GM19240 (cell line): ENCODE measurements around the gene RPS27A.
"Not testable (repeated sequence)": the region's sequence is repeated elsewhere in the genome, so short reads cannot be mapped to it uniquely, and the experiment has no call there.

Source experiments
- DNase-seq: peaks from one replicate; pipeline ENCODE4 v3.0.0; 2011; ENCODE audit warnings: low spot score; ENCODE audit not compliant: insufficient read length

The RPS27A gene

DNA sequence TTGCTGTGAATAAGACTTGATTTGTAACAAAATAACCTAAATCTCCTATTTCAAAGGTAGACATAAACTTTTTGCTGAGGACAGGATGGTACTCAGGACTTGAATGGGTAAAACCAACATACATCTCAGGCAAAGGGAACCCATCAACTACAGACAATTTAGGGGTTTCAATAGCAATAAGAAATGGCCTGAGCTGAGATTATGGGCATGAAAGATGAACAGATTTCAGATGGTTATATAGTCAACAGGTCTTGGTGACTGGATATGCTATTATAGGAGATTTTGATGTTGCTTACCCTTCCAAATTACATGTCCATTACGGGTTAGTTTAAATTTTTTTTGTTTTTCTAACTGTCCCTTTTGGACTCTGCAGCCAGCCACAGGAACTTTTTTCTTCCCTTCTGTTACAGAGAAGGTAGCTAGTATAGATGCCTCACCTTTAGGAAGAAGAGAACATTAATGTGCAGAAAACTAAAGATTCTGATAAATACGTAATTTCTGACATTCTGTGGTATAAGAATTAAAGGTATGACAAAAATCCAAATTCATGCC, 4.6 kb downstream of the RPS27A start:
- DNase-seq, result no peak

- DNase-seq, result no peak
Observed at GRCh38 chr2:55239656-55240222, 7.3 kb downstream of the RPS27A start.

- DNase-seq, result not testable (repeated sequence)
Observed at GRCh38 chr2:55241582-55241981, 9.1 kb downstream of the RPS27A start.

- DNase-seq, result no peak
Observed at GRCh38 chr2:55242617-55243016, 10.1 kb downstream of the RPS27A start.

GRCh38 chr2:55245411-55245810, 12.9 kb downstream of the RPS27A start:
- DNase-seq, result no peak

DNA sequence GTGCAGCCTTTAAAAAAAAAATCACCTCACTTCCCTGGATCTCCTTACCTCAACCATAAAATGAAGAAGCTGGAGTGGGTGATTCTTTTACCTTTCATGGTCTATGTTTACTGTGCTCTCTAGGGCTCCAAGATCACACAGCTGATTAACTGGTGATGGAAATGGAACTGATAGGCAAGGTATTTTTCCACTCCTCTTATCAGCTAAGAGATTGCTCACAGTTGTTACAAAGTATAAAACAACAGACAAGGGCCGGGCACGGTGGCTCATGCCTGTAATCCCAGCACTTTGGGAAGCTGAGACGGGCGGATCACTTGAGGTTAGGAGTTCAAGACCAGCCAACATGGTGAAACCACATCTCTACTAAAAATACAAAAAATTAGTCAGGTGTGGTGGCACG, 14.5 kb downstream of the RPS27A start:
- DNase-seq, result no peak

DNA sequence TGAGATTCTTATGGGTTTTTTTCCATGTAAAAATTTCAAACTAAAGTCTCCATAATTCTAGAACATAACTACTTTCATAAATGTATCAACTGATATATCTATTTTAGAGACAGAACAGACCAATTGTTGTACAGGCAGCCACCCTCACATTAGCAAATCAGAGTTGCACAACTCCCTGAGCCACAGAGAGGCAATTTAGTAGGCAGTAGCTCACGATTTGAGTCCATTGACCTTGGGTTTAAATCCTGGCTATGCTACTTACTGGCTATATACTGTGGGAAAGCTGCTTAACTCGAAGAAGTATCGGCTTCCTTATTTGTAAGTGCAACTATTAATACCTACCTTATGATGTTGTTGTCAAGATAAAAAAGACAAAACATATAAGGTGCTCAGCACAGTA, 20.3 kb downstream of the RPS27A start:
- DNase-seq, result no peak

DNA sequence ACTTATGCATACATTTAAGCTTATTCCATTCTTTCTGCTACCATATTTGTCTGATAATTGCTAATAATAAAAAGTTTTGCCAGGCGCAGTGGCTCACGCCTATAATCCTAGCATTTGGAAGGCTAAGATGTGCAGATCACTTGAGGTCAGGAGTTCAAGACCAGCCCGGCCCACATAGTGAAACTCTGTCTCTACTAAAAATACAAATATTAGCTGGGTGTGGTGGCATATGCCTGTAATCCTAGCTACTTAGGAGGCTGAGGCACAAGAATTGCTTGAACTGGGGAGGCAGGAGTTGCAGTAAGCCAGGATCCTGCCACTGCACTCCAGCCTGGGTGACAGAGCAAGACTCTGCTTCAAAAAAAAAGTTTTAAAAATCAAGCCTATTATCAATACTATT, 27.1 kb downstream of the RPS27A start:
- not testable (repeated sequence) for DNase-seq

- DNase-seq, result no peak
Observed at GRCh38 chr2:55268288-55268906, 35.9 kb downstream of the RPS27A start.

DNA sequence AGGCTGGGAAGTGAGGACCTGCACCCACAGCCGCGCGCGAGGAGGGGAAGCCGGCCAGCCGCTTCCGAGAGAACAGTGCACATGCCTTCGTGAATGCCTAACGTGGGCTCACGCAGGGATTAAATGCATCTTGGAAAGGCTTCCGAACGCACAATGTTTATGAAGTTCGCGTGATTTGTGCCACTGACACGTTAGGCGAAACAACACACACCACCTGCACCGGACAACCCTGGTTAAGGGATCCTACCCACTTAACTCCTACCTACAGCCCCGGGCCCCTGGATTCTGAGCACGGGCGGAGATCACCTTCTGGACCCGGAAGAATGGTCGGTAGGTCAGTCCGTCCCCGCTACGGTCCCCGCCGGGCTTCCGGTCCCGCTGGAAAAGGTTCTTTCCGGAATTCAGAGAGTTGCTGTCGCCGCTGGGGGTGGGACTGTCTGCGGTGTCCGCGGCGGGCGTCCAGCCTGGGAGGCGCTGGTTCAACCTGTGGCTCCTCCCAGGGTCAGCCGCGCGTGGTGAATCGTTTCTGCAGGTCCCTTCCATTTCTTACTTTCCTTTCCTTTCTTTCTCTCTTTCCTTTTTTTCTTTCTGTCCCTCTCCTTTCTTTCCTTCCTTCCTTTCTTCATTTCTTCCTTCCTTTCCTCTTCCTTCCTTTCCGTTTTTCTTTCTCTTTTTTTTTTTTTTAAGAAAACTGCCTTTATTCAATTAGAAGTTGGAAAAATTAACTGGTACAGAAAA, 36.6 kb downstream of the RPS27A start, which contains the start of gene MTIF2:
Gene MTIF2 (minus strand): TSS at position 325 of the 738 bp plus-strand sequence. CDS start 5,373 bp downstream, outside the sequence.
- peak; percentile 68 for DNase-seq

- no peak for DNase-seq
Observed at GRCh38 chr2:55269645-55269990, 37.1 kb downstream of the RPS27A start.

- DNase-seq, result not testable (repeated sequence)
Observed at GRCh38 chr2:55274346-55274745, 41.9 kb downstream of the RPS27A start.

DNA sequence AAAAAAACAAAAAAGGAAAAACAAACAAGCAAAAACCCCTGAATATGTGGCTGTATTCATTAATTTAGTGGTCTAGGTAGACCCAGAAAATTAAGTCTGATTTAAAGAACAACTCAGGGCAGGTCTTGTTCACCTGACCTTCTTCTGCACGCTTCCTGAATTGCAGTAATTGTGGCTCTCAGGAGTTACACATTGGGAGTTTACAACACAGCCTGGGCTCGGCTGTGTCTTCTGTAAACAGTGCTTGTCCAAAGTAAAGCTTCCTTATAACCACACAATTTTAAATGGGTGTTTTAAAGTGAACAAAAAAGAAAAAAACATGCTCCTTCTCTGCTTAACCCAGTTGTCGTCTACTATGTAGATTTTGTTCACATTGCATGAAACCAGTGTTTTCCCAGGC, 44.8 kb downstream of the RPS27A start:
- no peak for DNase-seq

DNA sequence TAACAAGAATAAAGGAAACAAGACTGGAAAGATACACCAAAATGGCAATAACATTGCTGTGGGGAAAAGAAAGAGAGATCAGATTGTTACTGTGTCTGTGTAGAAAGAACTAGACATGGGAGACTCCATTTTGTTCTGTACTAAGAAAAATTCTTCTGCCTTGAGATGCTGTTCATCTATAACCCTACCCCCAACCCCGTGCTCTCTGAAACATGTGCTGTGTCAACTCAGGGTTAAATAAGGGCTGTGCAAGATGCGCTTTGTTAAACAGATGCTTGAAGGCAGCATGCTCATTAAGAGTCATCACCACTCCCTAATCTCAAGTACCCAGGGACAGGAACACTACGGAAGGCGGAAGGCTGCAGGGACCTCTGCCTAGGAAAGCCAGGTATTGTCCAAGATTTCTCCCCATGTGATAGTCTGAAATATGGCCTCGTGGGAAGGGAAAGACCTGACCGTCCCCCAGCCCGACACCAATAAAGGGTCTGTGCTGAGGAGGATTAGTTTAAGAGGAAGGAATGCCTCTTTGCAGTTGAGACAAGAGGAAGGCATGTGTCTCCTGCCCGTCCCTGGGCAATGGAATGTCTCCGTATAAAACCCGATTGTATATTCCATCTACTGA, 46.8 kb downstream of the RPS27A start:
- DNase-seq, result not testable (repeated sequence)

GRCh38 chr2:55279859-55280424, 47.5 kb downstream of the RPS27A start:
- DNase-seq, result not testable (repeated sequence)

- not testable (repeated sequence) for DNase-seq
Observed at GRCh38 chr2:55280851-55281546, 48.5 kb downstream of the RPS27A start.

DNA sequence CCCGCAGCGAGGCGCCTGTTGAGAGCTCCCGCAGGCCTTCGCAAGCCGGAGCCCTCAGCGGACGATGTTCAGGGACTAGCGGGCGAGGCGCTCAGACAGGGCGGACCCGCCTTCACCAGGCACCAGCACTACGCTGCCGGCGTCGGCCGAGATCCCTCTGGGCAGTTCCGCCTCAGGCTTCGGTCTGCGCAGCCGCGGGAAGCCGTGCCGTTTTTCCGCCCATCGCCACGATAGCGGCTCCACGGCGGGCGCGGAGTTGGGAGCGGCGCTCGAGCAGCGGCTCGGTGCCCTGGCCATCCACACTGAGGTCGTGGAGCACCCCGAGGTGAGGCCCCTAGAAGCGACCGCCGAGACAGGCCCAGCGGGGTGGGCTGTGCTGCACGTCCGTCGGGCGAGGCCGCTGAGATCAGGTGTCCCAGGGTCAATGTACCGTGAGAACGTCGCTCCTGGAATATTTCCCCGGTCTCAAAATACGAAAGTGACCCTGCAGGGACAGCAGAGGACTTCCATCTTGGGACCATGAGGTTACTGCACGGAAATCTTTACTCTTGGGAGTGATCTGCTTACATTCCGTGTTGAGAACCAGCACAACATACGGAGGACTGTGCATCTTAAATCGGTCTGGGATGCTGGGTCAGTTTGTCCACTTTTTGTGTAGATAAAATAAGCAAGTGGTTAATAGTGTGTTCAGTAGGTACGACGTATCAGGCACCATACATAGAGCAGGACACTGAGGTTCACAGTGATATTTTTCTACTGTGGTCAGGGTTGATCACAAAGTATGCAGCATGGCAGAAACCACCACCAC, 49.8 kb downstream of the RPS27A start:
- DNase-seq, result peak; percentile 62

GRCh38 chr2:55283083-55283482, 50.6 kb downstream of the RPS27A start:
- DNase-seq, result no peak
